ENCODE data around the gene SRSF3. TPM values are rescaled to one million over a fixed set of nuclear protein-coding genes. Genes with fewer than 3 reads are reported as not detected.
"Not testable (repeated sequence)": the region's sequence is repeated elsewhere in the genome, so short reads cannot be mapped to it uniquely, and the experiment has no call there.

SRSF3 gene
- total and polyA plus RNA-seq, 12 donors = 28.9 to 291 (median 123) TPM

DNA sequence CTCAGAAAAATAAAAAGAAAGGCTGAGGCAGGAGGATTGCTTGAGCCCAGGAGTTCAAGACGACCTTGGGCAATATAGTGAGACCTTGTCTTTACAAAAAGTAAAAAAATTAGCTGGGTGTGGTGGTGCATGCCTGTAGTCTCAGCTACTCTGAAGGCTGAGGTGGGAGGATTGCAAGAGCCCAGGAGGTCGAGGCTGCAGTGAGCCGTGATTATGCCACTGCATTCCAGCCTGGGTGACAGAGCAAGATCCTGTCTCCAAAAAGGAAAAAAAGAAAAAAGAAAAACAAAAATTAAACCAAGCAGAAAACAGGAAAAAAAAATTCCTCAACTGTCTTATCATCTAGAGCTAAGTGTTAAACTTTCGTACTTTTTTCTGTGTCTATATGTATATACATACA lies 12.4 kb upstream of the SRSF3 start:
- TF ChIP-seq POLR2A (IDR thresholded peaks at IDR 0.05) = no peak
- TF ChIP-seq, protein P1, sequence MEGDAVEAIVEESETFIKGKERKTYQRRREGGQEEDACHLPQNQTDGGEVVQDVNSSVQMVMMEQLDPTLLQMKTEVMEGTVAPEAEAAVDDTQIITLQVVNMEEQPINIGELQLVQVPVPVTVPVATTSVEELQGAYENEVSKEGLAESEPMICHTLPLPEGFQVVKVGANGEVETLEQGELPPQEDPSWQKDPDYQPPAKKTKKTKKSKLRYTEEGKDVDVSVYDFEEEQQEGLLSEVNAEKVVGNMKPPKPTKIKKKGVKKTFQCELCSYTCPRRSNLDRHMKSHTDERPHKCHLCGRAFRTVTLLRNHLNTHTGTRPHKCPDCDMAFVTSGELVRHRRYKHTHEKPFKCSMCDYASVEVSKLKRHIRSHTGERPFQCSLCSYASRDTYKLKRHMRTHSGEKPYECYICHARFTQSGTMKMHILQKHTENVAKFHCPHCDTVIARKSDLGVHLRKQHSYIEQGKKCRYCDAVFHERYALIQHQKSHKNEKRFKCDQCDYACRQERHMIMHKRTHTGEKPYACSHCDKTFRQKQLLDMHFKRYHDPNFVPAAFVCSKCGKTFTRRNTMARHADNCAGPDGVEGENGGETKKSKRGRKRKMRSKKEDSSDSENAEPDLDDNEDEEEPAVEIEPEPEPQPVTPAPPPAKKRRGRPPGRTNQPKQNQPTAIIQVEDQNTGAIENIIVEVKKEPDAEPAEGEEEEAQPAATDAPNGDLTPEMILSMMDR (IDR thresholded peaks at IDR 0.05) = no peak
- no peak overlapping the region for H3K27ac ChIP-seq
- no peak overlapping the region for H3K4me3 ChIP-seq
- no peak for DNase-seq
- no peaks in the 10 kb centered on the region for H3K27me3 ChIP-seq
- H3K4me1 ChIP-seq (replicated peaks in 1 of 2) = no peaks in the 10 kb centered on the region
- intact Hi-C loops (cut with DNase I) = no loop called here
- no peaks in the 10 kb centered on the region for H3K36me3 ChIP-seq (replicated peaks in 1 of 2)
- H3K9me3 ChIP-seq (replicated peaks in 1 of 3) = no peaks in the 10 kb centered on the region
- WGBS, 4 donors = 65 to 77% (median 75%) methylated on average over 4 of the region's 4 CpGs

DNA sequence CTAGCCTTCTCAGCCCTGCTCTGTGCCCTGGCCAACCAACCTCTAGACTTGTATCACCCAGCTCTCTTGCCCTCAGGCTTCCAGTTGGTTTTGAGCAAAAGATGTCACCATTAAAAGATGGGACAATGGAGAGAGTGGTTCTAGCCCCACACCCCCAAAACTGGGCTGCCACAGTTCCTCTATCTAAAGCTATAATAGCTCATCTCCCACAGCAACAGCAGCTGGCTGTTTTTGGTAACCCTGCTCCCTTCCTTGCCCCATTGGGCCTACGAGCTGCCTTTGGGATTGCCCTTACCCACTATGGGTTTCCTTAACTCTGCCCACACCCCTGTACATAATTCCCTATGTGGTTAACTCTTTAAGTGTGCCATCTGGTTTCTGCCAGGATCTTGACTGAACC lies 7.6 kb upstream of the SRSF3 start:
- Histone ChIP-seq H3K27me3 (no peaks in the 10 kb centered on the region), H3K27ac (no peak overlapping the region), H3K4me3 (no peak overlapping the region), H3K9me3 (replicated peaks in 1 of 3) (no peaks in the 10 kb centered on the region), H3K4me1 (replicated peaks in 1 of 2) (no peaks in the 10 kb centered on the region), H3K36me3 (replicated peaks in 1 of 2) (no peaks in the 10 kb centered on the region)
- 80 to 86% (median 85%) methylated on average over 1 of the region's 1 CpG for whole genome bisulfite sequencing, 4 donors
- no peak for DNase-seq
- intact Hi-C loops (cut with DNase I) = no loop called here
- TF ChIP-seq POLR2A (IDR thresholded peaks at IDR 0.05) = no peak
- TF ChIP-seq, protein P1 (IDR thresholded peaks at IDR 0.05) = no peak

DNA sequence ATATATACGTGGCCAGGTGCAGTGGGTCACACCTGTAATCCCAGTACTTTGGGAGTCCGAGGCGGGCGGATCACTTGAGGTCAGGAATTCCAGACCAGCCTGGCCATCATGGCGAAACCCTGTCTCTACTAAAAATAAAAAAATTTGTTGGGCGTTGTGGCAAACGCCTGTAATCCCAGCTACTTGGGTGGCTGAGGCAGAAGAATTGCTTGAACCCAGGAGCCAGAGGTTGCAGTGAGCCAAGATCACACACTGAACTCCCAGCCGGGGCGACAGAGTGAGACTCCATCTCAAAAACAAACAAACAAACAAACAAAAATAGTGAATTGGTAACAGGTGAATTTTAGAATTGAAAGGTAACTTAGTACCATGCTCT lies 5.1 kb upstream of the SRSF3 start:
- H3K36me3 ChIP-seq (replicated peaks in 1 of 2); H3K4me1 ChIP-seq (replicated peaks in 1 of 2); H3K27ac ChIP-seq; DNase-seq; H3K4me3 ChIP-seq; H3K27me3 ChIP-seq; H3K9me3 ChIP-seq (replicated peaks in 1 of 3); intact Hi-C loops (cut with DNase I): not testable (repeated sequence)
- 90 to 95% (median 92%) methylated on average over 9 of the region's 9 CpGs for WGBS, 4 donors

DNA sequence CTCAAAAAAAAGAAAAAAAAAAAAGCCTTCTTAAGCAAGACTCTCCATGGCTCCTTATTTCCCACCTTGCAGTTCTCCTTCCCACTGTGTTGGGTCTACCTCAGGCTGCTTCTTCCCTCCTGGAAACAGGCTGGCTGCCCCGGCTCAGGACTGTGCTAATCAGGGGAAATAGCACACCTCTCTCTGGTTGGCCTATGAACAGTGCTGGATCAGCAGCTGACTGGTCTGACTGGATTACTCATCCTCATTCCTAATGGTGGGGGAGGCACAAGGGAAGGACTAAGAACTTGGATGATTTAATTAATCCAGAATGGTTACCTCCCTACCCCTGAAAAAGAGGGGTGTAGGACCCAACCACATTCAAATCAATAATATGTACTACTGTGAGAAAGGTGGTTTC lies 3.9 kb upstream of the SRSF3 start:
- H3K4me1 ChIP-seq (replicated peaks in 1 of 2) = no peaks in the 10 kb centered on the region
- TF ChIP-seq POLR2A (IDR thresholded peaks at IDR 0.05) = no peak
- TF ChIP-seq, protein P1 (IDR thresholded peaks at IDR 0.05) = no peak
- no peak overlapping the region for H3K4me3 ChIP-seq
- peak in 2 of 7 donors; percentile 40 to 52 for DNase-seq
- WGBS, 4 donors = 41 to 76% (median 63%) methylated on average over 1 of the region's 1 CpG
- H3K9me3 ChIP-seq (replicated peaks in 1 of 3) = no peaks in the 10 kb centered on the region
- no peaks in the 10 kb centered on the region for H3K36me3 ChIP-seq (replicated peaks in 1 of 2)
- no peaks in the 10 kb centered on the region for H3K27me3 ChIP-seq
- no peak overlapping the region for H3K27ac ChIP-seq
- intact Hi-C loops (cut with DNase I) = loop anchor here (10.0 kb wide), 1 partner anchor 45 kb away; the partner anchor contains the start of gene STK38 (in 2 of the 2)

DNA sequence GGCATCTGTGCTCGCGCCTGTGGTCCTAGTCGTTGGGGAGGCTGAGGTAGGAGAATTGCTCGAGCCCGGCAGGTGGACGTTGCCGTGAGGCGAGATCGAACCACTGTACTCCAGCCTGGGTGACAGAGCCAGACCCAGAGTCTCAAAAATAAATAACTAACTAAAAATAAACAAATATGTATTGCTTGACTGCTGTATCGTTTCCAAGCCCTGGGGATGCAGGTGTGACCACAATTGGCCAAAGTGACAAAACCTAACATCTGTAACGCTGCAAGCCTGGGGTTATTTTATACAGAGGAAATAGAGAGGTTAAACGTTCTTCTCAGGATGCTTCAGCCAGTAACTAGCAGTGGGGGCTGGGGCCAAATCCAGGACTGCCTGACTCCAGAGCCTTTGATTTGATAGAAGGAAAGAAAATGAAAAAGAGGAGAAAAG lies 1.9 kb upstream of the SRSF3 start:
- Histone ChIP-seq H3K36me3 (replicated peaks in 1 of 2) (peaks cover 0 to 7% of the 10 kb centered on the region in 2 donors), H3K9me3 (replicated peaks in 1 of 3) (no peaks in the 10 kb centered on the region), H3K27ac (peak overlapping the region in 1 of 5 donors; percentile 95), H3K4me1 (replicated peaks in 1 of 2) (peaks cover 8% of the 10 kb centered on the region in 2 donors), H3K27me3 (no peaks in the 10 kb centered on the region), H3K4me3 (no peak overlapping the region)
- TF ChIP-seq POLR2A (IDR thresholded peaks at IDR 0.05) = no peak
- TF ChIP-seq, protein P1 (IDR thresholded peaks at IDR 0.05) = no peak
- no peak for DNase-seq
- intact Hi-C loops (cut with DNase I) = loop anchor here (10.0 kb wide), 1 partner anchor 47 kb away; the partner anchor contains the start of gene STK38 (in 2 of the 2)
- 85 to 93% (median 88%) methylated on average over 12 of the region's 12 CpGs for WGBS, 4 donors

Measured in adrenal gland (tissue), 12 donors.